GM19455 (cell line): ENCODE data around the gene OR10P1.

Source experiments
- ATAC-seq: cut with Tn5 transposase; IDR thresholded peaks from one replicate; pipeline ENCODE4 v1.9.1; 2021; ENCODE audit not compliant: unreplicated experiment

The OR10P1 gene

DNA sequence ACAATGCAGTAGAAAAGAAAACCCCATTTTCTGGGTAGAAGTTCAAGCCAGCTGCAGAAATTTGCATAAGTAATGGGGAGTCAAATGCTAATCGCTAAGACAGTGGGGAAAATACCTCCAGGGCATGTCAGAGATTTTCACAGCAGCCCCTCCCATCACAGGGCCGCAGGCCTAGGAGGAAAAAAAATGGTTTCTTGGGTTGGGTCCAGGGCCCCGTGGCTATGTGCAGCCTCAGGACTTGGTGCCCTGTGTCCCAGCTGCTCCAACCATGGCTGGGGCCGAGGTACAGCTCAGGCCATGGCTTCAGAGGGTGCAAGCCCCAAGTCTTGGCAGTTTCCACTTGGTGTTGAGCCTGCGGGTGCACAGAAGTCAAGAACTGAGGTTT, 14.6 kb downstream of the OR10P1 start:
- ATAC-seq = no peak

DNA sequence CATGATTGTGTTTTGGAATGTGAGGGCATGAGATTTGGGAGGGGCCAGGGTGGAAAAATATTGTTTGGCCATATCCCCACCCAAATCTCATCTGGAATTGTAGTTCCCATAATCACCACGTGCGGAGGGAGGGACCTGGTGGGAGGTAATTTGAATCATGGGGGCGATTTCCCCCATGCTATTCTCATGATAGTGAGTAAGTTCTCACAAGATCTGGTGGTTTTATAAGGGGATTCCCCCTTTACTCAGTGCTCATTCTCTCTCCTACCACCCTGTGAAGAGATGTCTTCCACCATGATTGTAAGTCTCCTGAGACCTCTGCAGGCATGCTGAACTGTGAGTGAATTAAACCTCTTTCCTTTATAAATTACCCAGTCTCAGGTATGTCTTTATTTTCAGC, 15.7 kb downstream of the OR10P1 start:
- ATAC-seq = no peak

DNA sequence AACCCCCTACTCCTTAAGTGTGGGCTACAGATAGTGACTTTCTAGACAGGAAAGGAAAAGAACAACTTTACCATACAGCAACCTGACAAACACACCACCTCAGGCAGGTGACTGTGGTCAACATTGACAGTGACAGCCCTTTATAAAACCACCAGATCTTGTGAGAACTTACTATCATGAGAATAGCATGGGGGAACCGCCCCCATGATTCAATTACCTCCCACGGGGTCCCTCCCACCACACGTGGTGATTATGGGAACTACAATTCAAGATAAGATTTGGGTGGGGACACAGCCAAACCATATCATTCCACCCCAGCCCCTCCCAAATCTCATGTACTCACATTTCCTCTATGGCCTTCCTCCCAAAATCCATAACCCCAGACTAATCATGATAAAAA, 16.3 kb downstream of the OR10P1 start:
- no peak for ATAC-seq

DNA sequence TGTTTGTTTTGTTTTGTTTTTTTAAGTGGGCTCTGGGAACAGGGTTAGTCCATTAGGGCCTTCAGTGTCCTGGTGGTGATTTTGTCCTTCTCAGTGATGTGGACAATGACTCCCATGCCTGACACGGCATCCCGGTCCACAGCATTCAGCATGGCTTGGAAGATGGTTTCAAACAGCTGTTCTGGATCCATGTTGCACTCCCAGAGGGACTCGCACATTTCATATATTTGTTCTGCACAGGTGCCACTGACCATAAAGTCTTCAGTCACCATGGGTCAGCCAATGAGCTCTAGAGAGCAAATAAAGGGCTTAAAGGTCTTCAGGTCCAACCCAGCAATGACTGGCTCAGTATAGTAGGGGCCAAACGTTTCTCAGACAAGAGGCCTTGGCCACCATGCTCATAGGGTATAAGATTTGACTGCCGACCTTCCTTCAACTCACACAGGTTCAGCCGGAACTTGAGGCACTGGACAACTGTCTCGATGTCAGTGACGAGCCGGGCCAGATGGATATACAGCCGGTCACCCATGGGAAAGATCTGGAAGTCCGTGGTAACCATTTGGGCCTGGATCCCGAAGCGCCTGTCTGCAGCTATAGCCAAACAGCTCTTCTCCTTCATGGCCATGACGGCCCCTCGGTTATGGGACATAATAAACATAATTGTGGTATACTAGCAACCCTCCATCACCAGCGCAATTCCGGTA, 18.0 kb downstream of the OR10P1 start:
- no peak for ATAC-seq

DNA sequence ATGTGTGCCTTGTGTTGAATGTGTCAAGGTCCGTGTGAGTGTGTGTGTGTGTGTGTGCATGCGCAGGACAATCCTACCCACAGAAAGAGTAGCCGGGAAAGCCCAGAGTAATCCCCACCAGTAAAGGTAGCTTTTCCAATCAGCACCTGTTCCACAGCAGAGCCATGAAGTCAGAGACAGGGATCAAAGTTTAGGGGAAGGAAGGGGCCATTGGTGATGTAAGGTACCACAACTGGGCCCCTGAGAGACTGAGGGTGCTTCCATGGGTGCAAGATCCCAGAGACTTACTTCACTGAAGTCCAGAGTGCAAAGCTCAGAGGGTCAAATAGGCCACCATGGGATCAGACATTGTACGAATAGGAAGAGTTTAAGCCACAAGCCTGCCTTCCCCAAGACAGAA, 20.5 kb downstream of the OR10P1 start:
- ATAC-seq = no peak

DNA sequence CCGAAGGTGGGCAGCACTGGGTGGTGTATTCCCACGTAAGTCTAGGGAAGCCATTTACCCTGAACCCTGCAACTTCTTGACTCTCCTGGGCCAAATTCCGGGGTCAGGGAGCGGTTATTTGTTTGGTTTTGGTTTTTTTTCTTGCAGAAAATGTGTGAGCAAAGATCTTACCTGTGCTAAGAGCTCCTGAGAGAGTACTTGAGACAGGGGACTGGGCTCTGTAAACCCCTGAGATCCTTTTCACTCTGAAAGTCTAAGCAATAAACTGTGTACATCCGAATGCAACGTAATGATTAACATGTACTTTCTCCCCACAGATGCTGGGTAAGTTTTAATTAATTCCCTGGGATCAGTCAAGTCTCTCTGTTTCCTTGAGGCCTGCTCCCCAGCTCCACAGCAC, 21.5 kb downstream of the OR10P1 start:
- ATAC-seq = no peak

DNA sequence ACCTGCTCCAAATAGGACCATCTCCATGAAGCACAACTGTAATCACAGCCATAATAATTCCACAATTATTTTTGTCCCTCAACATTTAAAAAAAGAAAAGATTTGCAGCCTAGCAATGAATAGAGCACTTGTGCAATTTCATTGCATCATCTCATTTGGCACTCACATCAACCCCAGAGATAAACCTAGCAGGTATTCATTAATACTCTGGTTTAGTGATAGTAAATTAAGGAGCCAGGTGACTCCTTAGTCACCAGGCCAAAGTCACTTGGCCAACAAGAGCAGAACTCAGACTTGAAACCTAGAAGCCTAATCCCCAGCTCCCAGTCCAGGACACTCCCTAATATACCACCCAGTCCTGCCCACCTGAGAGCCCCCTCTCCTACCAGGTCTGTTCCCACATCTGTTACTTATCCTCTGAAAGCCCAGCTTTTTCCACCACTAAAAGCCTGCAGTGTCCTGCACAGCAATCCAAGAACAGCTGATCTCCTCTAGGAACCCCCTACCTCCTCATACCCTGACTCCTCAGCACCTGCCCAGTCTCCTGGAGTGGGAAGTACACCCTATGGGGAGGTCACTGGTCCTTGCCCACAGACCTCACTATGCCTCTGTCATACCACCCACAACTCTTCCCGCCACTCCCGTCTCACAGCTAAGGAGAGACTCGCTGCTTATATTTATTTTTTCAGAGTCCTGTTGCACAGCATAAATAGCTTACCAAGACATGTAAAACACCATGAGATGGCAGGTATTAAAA, 22.1 kb downstream of the OR10P1 start:
- no peak for ATAC-seq

DNA sequence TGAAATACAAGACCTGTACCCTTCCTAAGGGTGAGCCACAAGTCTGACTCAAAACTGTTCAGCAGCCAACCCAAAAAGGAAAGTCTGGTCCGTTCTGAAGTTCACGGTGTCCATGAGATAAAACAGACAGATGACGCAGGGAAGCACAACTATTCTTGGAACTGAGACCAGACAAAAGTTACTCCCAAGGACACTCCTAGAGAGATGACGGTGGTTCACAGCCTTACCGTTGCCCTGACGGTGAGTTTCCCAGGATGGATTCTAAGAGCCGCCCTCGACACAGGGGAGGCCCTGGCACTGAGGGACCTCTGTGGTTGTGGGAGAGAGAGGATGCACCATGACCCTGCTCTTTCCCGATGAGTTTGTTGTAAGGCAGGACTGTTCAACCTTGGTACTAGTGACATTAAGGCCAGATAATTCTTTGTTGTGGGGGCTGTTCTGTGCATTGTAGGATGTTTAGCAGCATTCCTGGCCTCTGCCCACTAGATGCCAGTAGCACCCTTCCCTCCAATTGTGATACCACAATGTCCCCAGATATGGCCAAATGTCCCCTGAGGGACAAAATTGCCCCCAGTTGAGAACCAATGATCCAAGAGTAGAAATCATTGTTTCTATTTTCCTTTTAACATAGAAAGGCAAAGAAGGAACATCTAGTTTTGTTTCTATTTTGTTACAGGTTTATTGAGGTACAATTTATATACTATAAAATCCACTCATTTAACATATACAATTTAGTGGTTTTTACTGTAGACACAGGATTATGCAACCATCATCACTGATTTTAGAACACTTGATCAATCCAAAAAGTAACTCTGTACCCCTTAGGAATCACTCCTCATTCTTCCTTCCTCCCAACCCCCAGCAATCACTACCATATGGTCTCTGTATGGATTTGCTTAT, 23.0 kb downstream of the OR10P1 start:
- ATAC-seq = no peak

DNA sequence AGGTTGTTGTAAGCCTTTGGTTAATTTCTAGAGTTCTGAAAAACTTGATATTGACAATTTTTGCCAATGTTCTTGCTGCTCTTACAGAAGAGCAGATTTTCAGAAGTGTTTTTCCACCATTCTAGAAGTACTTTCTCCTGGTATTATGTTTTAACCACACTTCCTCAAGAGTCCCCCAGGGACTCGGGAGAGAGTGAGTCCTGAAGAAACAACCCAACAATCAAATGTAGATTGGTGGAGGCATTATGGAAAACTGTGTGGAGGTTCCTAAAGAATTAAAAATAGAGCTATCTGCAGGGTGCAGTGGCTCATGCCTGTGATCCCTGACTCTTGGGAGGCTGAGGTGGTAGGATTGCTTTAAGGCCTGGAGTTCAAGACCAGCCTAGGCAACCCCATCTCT, 26.7 kb downstream of the OR10P1 start:
- ATAC-seq = no peak

DNA sequence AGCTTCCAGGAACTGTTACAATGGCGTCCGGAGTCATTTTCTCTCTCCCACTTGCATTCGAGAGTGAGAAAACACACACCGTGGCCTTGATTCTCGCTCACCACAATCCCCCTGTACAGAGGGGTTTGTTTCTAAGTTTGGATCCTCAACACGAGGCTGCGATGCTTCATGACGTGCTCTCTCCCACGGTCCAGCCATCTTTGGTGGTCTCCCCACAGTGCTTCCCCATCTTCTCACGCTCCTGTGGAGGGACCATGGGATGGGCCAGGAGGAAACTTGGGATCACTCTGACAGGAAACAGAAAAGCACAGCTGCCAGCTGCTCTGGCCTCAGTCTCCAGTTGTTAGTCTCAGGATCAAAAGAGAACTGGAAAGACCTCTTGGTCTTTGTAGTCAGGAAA, 28.1 kb downstream of the OR10P1 start:
- no peak for ATAC-seq

DNA sequence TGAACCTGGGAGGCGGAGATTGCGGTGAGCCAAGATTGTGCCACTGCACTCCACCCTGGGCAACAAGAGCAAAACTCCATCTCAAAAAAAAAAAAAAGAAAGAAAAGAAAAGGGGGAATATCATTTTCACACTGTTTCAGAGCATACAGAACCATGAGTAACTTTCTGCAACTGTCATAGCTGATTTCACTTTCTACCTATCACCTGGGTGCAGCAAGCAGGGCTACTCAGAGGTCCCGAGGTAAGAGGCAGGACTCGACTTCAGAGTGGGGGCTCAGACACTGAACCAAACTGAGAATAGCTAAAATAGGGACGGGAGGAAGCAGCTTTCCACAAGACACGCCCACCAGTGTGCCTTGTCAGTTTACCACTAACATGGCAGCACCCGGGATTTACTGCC, 29.8 kb downstream of the OR10P1 start:
- ATAC-seq = no peak

DNA sequence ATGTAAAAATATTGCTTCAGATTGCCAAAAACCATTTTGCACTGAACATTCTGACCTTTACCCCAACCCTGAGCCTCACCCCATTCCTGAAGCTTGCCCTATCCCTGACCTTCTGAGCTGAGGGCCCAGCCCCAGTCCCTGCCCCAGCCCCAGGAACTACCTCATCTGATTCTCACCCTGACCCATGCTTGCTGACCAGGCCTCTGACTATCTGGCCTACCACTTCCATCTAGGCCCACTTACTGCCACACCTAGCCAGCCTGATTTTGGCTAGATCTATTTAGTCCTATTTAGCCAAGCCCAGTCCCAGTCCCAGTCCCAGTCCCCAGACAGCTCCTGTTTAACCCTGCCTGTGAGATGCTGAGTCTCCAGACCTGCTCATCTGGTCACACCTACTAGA, 33.6 kb downstream of the OR10P1 start:
- no peak for ATAC-seq

DNA sequence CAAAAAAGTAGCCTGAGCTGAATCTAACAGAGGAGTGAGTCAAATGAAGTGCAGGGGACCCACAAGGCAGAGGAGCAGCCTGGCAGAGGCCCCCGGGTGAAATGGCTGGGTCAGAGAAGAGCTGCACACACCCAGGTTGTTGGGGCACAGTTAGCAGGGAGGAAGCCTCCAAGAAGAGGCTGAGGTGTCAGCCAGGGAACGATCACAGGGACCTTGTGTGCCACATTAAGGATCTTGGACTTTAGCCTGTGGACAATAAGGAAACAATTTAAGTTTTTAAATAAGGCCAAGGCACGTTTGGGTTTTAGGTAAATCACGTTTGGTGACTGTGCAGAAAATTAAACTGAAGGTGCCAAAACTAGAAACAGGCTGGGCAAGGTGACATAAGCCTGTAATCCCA, 35.1 kb downstream of the OR10P1 start:
- no peak for ATAC-seq

DNA sequence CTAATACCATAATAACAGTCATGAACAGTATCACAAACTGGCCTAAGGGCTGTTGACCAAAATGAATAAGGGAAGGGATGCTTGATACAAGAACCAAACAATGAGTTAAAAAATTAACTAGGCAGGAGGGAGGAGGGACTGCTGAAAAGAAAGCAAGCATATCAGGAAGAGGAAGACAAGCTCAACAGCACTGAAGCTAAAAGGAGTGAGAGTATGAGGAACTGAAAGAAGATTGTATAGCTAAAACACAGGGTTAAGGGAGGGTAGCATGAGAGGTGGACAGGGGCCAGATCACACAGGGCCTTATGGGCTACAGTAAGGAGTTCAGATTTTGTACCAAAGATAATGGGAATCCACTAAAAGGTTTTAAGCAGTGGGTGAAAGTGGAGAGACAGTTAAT, 36.9 kb downstream of the OR10P1 start:
- peak; percentile 97 for ATAC-seq

DNA sequence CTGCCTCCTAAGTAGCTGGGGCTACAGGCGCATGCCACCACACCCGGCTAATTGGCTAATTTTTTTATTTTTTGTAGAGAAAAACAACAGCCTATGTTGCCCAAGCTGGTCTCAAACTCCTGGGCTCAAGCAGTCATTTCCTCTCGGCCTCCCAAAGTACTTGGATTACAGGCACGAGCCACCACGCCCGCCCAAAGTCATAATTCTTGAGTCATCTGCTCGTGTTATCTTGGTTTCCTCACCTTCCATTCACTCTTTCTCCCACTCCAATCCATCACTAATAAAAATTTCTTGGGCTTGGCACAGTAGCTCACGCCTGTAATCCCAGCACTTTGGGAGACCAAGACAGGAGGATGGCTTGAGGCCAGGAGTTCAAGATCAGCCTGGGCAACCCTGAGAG, 39.0 kb downstream of the OR10P1 start:
- ATAC-seq = no peak

DNA sequence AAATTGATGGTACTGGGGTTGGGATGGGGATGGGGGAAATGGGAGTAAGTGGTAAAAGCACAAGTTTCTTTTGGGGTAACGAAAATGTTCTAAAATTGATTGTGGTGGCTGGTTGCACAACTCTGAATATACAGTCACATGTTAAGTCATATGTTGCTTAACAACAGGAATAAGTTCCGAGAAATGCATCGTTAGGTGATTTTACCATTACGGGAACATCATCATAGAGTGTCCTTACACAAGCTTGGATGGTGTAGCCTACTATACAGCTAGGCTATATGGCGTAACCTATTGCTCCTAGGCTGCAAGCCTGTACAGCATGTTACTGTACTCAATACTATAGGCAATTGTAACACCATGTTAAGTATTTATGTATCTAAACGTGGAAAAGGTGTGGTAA, 40.0 kb downstream of the OR10P1 start:
- ATAC-seq = no peak

DNA sequence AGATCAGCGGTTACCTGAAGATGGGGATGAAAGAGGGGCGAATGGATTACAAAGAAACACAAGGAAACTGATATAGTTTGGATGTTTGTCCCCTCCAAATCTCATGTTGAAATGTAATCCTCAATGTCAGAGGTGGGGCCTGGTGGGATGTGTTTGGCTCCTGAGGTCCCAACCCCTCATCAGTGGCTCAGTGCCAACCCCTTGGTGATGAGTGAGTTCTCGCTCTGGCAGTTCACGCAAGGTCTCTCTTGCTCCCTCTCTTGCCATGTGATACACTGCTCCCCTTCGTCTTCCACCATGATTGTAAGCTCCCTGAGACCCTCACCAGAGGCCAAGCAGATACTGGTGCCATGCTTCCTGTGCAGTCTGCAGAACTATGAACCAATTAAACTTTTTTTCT, 43.0 kb downstream of the OR10P1 start:
- no peak for ATAC-seq

DNA sequence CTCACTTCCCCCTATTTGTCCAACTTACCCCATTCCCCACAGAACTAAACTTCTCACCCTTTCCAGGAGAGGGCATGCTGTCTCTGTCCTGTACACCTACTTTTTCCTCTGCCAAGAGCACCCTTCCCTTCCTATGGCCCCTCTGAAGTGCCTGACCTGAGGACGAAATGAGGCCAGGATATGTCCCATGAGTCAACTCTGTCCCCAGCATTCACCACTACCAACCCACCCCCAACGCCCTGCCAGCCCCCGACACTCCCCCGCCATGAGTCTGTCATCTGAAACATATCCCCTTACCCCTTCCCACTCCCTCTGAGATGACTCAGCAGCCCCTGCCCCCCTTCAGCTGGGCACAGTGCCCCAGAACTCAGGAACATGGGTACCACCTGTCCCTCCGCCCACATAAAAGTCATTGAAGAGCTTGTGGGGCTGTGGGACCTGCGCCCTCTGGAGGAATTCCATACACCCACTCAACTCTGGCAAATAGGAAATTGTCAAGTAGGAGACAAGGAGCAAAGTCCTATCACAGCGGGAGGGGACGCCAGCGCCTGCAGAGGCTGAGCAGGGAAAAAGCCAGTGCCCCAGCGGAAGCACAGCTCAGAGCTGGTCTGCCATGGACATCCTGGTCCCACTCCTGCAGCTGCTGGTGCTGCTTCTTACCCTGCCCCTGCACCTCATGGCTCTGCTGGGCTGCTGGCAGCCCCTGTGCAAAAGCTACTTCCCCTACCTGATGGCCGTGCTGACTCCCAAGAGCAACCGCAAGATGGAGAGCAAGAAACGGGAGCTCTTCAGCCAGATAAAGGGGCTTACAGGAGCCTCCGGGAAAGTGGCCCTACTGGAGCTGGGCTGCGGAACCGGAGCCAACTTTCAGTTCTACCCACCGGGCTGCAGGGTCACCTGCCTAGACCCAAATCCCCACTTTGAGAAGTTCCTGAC, 44.7 kb downstream of the OR10P1 start:
- ATAC-seq = no peak

DNA sequence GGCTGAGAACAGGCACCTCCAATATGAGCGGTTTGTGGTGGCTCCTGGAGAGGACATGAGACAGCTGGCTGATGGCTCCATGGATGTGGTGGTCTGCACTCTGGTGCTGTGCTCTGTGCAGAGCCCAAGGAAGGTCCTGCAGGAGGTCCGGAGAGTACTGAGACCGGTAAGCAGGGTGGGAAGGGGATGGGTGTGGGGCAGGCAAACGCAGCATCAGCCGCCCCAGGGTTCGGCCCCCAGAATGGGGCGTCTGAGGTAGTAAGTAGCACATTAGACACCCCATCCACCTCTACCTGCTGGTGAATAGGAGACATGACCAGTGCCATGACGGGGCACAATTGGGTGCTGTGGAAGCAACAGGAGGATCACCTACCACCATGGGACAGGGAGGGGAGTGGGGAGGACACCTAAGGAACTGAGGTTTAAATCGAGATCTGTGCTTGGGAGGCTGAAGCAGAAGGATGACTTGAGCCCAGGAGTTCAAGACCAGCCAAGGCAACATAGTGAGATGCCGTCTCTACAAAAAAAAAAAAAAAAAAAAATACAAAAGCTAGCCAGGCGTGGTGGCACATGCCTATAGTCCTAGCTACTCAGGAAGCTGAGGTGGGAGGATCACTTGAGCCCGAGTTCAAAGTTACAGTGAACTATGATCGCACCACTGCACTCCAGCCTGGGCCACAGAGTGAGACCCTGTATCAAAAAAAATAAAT, 45.5 kb downstream of the OR10P1 start:
- no peak for ATAC-seq

DNA sequence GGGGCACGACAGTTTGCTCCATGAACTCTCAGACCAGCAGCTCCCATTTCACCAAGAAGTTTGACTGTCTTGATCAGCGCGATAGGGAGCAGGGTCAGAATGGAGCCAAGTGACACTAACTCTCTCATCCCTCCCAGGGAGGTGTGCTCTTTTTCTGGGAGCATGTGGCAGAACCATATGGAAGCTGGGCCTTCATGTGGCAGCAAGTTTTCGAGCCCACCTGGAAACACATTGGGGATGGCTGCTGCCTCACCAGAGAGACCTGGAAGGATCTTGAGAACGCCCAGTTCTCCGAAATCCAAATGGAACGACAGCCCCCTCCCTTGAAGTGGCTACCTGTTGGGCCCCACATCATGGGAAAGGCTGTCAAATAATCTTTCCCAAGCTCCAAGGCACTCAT, 47.0 kb downstream of the OR10P1 start:
- no peak for ATAC-seq
